OCI-LY1 (cell line): ENCODE measurements around the gene PES1.

Source experiments
- EZH2 ChIP-seq: fragments of 200-600 bp; sonication (generic), shearing (Covaris generic); IDR thresholded peaks from 2 replicates; pipeline ENCODE4 v1.8.0; 2017; ENCODE audit warnings: borderline replicate concordance, mixed run types, mild to moderate bottlenecking, antibody characterized with exemption, low read length, moderate library complexity, mixed read lengths
- TF ChIP-seq, protein P1 (sequence below): fragments of 200-600 bp; sonication (generic), shearing (Covaris generic); IDR thresholded peaks from 2 replicates; pipeline ENCODE4 v1.5.1; 2017; ENCODE audit warnings: mild to moderate bottlenecking, antibody characterized with exemption, low read length, moderate library complexity, mixed read lengths

DNA sequence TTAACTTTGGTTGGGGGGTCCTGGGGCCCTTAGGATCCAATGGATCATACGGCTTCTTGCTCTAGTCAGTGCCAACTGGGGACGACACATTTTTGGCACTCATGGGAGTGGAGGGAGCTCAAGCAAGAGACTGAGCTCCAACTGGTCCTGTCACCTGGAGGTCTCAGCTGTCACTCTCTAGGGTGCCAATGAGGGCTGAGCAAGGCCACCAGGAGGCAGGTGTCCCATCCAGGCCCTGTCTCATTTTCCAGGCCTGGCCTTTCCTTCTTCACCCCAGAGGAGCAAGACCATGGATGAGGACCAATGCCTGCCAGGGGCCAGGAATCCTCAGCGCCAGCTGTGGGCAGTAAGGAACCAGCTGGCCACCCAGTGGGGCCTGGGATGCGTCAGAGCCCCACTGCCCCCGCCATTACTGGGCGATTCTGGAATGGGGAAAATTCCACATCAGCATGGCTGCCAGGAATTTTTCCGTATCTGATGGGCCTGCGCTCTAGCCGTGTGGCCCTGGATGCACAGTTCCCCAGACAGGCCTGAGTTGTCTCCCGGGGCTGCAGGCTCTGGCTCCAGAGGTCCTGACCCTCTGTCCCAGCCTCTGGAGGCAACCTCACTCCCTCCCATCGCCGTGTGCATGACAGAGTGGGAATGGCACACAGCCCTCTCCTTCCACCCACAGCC, 16.6 kb downstream of the PES1 start:
- TF ChIP-seq, protein P1, sequence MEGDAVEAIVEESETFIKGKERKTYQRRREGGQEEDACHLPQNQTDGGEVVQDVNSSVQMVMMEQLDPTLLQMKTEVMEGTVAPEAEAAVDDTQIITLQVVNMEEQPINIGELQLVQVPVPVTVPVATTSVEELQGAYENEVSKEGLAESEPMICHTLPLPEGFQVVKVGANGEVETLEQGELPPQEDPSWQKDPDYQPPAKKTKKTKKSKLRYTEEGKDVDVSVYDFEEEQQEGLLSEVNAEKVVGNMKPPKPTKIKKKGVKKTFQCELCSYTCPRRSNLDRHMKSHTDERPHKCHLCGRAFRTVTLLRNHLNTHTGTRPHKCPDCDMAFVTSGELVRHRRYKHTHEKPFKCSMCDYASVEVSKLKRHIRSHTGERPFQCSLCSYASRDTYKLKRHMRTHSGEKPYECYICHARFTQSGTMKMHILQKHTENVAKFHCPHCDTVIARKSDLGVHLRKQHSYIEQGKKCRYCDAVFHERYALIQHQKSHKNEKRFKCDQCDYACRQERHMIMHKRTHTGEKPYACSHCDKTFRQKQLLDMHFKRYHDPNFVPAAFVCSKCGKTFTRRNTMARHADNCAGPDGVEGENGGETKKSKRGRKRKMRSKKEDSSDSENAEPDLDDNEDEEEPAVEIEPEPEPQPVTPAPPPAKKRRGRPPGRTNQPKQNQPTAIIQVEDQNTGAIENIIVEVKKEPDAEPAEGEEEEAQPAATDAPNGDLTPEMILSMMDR = no peak
- TF ChIP-seq EZH2 = no peak
